ENCODE data around the gene CIC.
"Not testable (repeated sequence)": the region's sequence is repeated elsewhere in the genome, so short reads cannot be mapped to it uniquely, and the experiment has no call there.

CIC gene

DNA sequence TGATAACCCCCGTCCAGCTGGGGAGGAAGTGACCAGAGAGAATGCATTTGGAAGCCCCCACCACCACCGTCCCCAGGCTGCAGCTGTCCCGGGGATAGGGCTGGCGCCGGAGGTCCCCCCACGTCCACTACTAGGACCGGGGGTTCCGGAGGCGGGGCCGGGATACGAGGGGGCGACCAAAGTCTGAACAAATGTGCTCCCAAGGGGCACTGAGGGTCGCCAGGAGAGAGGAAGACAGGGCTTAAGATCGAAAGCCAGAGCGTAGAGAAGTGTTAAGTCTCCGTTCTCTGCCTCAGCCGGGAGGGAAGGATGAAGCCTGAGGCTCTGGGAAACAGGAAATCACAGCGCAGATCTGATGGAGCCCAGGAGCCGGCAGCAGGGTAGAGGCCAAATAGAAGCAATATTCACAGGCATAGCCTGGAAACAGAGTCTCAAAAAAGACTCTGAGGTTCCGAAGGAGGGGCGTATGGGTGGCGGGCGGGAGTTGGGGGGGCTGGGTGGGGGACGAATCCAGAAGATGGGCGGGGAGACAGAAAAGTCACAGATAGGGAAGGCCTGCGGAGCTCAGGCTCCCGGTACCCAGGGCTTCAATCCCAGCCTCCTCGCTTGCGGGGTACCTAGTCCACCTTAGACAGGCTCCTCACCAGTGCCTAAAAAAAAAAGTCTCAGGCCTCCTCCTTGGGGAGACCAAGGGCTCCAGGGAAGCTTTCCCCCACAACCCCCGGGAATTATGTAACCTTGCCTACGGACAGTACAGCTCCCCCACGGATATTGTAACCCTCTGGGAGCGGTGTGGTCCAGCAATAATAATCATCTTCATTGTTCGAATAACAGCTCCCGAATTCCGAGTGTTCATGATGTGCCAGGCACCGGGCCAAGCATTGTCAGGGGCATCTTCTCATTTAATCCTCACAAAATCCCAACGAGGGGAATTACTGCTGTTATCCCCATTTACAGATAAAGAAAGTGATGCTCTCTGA is 13.0 kb upstream of the CIC start:
- no peak for FAIRE-seq

DNA sequence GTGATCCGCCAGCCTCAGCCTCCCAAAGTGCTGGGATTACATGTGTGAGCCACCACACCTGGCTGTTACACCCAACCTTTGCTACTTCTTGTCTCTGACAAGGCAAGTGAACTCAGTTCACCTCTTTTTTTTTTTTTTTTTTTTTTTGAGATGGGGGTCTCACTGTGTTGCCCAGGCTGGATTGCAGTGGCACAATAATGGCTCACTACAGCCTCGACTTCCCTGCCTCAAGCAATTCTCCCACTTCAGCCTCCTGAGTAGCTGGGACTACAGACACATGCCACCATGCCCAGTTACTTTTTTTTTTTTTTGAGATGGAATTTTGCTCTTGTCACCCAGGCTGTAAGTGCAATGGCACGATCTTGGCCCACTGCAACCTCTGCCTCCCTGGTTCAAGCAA is 11.2 kb upstream of the CIC start:
- not testable (repeated sequence) for FAIRE-seq

DNA sequence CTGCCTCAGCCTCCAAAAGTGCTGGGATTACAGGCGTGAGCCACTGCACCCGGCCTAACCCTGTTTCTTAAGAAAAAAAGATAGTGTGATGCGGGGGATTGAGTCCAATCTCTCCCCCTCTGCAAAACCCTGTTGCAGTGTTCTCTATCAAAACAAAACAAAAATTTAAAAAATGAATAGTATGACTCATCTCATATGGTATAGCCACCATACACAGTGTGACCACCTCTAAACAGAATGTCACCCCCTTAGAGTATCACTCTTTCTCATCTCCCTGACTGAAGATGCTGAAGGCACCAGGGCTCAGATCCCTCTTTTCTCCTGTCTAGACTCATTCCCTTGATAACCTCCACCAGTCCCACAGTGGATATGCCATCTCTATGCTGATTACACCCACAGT is 7.3 kb upstream of the CIC start:
- no peak for FAIRE-seq

GRCh38 chr19:42266105-42266504 is 2.9 kb upstream of the CIC start:
- FAIRE-seq: not testable (repeated sequence)

- FAIRE-seq: not testable (repeated sequence)
These were observed 2.0 kb upstream of the CIC start for GRCh38 chr19:42266928-42267603.

- FAIRE-seq: no peak
These were observed 1.4 kb upstream of the CIC start for GRCh38 chr19:42267644-42268141.

- FAIRE-seq: peak; percentile 97
These were observed 829 bp upstream of the CIC start for GRCh38 chr19:42268142-42268703.

DNA sequence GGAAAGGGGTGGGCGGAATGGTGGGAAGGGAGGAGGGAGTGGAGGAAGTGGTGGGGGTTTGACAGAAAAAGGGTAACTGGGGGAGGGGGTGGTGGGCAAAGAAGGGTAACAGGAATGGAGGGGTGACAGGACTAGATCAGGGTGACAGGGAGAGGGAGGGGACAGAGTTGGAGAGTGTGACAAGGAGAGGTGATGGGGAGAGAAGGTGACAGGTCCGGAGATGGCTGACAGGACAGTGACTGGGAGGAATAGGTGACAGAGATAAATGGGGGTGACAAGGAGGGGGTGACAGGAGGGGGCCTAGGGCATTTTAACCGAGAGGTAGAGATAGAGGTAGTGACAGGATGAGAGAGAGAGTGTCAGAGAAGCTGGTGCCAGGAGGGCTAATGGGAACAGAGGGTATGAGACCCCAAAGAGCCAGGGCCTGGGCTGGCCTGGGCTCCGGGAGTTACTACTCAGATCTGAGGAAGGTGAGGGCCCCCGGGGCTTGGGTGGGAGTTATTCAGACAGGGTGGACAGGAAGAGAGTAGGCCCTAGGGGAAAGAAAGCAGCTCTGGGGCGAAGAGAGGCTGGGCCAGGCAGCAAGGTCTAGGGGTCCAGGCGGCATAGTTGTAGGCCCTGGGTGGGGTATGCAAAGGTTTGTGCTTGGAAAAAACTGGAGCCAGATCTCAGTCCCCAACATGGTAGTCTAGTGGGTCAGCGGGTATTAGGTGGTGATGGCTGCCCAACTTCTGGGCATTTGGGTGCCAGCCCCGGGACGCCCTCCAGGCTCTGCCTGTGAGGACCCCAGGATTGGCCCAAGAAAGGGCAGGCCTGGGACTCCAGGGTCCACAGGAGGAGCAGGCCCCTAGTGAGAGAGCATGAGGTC is 660 bp downstream of the CIC start:
- FAIRE-seq: no peak

GRCh38 chr19:42270346-42271044 is 1.4 kb downstream of the CIC start:
- FAIRE-seq: no peak

DNA sequence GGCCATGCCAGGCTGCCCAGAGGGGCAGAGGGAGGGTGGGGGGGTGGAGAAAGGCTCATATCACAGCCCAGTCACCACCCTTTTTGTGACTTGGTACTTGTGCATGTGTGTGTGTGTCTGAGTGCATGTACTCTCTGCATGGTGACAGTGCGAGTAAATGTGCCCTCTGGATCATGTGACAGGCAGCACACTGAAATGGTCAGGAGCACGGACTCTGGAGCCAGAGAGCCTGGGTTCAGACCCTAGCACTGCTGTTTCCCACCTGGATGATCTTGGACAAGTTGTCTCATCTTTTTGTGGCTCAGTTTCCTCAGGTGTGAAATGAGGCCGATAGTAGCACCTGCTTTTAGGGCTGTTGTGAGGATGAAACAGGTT is 2.0 kb downstream of the CIC start:
- no peak for FAIRE-seq

GRCh38 chr19:42271861-42272534 is 2.9 kb downstream of the CIC start:
- FAIRE-seq: no peak

DNA sequence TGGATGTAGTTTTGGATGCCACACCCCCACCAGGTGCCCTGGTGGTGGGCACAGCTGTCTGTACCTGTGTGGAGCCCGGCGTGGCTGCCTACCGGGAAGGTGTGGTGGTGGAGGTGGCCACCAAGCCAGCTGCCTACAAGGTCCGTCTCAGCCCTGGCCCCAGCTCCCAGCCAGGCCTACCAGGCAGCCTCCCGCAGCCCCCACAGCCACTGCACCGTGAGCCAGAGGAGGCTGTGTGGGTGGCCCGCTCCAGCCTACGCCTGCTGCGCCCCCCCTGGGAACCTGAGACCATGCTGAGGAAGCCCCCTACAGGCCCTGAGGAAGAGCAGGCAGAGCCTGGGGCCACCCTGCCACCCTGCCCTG is 3.5 kb downstream of the CIC start:
- no peak for FAIRE-seq

- FAIRE-seq: no peak
These were observed 3.9 kb downstream of the CIC start for GRCh38 chr19:42272989-42273406.

- no peak for FAIRE-seq
These were observed 4.5 kb downstream of the CIC start for GRCh38 chr19:42273407-42274064.

GRCh38 chr19:42274065-42274682 is 5.1 kb downstream of the CIC start:
- FAIRE-seq: no peak

DNA sequence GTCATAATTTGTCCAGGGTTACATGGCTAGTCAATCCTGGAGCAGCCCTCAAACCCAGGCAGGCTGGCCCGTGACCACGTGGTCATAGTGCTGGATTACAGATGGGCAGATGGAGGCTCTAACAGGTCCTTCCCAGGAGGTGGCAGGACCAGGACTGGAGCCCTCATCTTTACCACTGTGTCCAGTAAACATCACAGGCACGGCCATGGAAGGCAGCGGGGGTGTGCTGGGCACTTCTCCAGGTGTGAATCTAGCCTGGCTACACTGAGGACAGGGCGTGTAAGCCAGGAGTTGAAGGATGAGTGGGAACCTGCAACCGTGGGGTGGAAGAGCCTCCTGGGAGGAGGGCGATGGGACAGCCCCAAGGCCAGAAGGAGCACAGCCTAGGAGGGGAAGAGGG is 6.1 kb downstream of the CIC start:
- FAIRE-seq: no peak

DNA sequence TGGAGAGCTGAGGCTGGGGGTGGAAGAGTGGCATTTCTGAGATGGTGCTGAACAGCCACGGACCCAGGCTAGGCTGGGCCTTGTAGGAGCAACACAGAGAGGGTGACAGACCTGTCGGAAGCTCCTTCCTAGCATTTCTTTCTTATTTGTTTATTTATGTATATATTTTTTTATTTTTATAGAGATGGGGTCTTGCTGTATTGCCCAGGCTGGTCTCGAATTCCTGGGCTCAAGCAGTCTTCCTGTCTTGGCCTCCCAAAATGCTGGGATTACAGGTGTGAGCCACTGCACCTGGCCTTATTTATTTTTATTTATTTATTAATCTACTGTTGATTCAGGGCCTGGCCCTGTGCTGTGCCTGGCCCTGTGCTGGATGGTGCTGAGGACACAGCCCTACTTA is 6.5 kb downstream of the CIC start:
- FAIRE-seq: no peak

- no peak for FAIRE-seq
These were observed 7.2 kb downstream of the CIC start for GRCh38 chr19:42276284-42276683.

DNA sequence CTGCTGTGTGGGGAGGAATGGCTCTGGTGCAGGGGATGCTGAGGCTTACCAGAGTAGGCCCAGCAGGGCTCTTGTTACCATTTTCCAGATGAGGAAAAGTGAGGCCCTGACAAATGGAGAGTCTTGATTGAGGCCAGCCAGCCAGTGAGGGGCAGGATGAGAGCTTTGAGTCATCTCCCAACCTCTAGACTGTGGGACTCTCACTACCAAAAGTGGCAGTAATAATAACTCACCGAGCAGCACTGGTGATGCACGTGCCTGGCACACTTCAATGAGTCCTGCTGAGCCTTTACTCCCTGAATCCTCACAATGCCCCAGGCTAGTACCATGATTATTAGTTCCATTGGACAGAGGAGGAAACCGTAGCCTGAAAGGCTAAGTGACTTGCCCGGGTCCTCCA is 7.8 kb downstream of the CIC start:
- no peak for FAIRE-seq

GRCh38 chr19:42277821-42278451 is 8.9 kb downstream of the CIC start:
- no peak for FAIRE-seq

Measured in A204.1 (cell line).